Panc1 (cell line): ENCODE data around the gene GSC2. TPM values are rescaled to one million over a fixed set of nuclear protein-coding genes. Genes with fewer than 3 reads are reported as not detected.

ENCODE experiments used
- ATAC-seq: fragments of 200-7000 bp; cut with Tn5 transposase; 2 replicates; pipeline ENCODE4 v1.9.1; 2020; ENCODE audit warnings: mild to moderate bottlenecking, moderate library complexity
- BruUV-seq: library from RNA; stranded (reverse); fragments of 400-500 nt; replicated peaks from 2 replicates; lab custom pipeline; 2021; lab: Mats Ljungman, UMichigan
- CTCF ChIA-PET: fragments of 300-600 bp; sonication (Branson Sonifier 250); formaldehyde crosslinking; loops from one replicate; lab custom pipeline; 2022; ENCODE audit warnings: antibody characterized with exemption; lab: Charles Lee
- POLR2A ChIA-PET: fragments of 300-600 bp; sonication (Branson Sonifier 250); formaldehyde crosslinking; loops from one replicate; lab custom pipeline; 2022; ENCODE audit warnings: antibody characterized with exemption; lab: Charles Lee
- DNase-seq: peaks from one replicate; pipeline ENCODE4 v3.0.0-alpha.2; 2010; ENCODE audit warnings: low read depth, low spot score
- H3K27ac ChIP-seq: 2 replicates; pipeline ENCODE4 v1.5.1; 2011; ENCODE audit warnings: mild to moderate bottlenecking, low read length, inconsistent platforms
- H3K27me3 ChIP-seq: fragments of 200-500 bp; sonication (Bioruptor generic); 2 replicates; pipeline ENCODE4 v1.6.0; 2014; ENCODE audit warnings: low read length, inconsistent platforms; ENCODE audit not compliant: control insufficient read depth, insufficient read depth
- H3K36me3 ChIP-seq: fragments of 200-500 bp; sonication (Bioruptor generic); 2 replicates; pipeline ENCODE4 v1.5.1; 2014; ENCODE audit warnings: inconsistent platforms, mild to moderate bottlenecking, low read length, moderate library complexity; ENCODE audit not compliant: control insufficient read depth, insufficient read depth
- H3K4me1 ChIP-seq: 2 replicates; pipeline ENCODE4 v1.5.1; 2011; ENCODE audit warnings: inconsistent platforms, mild to moderate bottlenecking, low read length, moderate library complexity; ENCODE audit not compliant: control insufficient read depth, insufficient read depth
- H3K4me3 ChIP-seq, 2 experiments: 2 replicates each; pipeline ENCODE4 v1.5.1; 2011 to 2012; ENCODE audit warnings: low read depth in 2 of 2, low read length in 2 of 2, mild to moderate bottlenecking in 2 of 2, inconsistent platforms in 1 of 2, moderate library complexity in 1 of 2
- H3K9me3 ChIP-seq: fragments of 200-500 bp; sonication (Bioruptor generic); 2 replicates; pipeline ENCODE4 v1.5.1; 2014; ENCODE audit warnings: low read depth, mild to moderate bottlenecking, inconsistent platforms, low read length, moderate library complexity; ENCODE audit not compliant: control insufficient read depth, insufficient read depth
- CTCF ChIP-seq: fragments of 450-650 bp; IDR thresholded peaks from 2 replicates; pipeline ENCODE4 v1.5.1; 2017; ENCODE audit warnings: mild to moderate bottlenecking
- POLR2AphosphoS5 ChIP-seq: IDR thresholded peaks from 2 replicates; pipeline ENCODE4 v1.6.1; 2012; ENCODE audit warnings: mild to moderate bottlenecking, low read depth, low read length, moderate library complexity
- REST ChIP-seq, 2 experiments: IDR thresholded peaks; 2 replicates each; pipeline ENCODE4 v1.6.1; 2011 to 2012; ENCODE audit warnings: low read depth in 2 of 2, control low read depth in 1 of 2, low read length in 1 of 2, mild to moderate bottlenecking in 1 of 2, moderate library complexity in 1 of 2; ENCODE audit not compliant: insufficient read depth in 1 of 2
- SIN3A ChIP-seq: IDR thresholded peaks from 2 replicates; pipeline ENCODE4 v1.6.1; 2012; ENCODE audit warnings: low read depth, mild to moderate bottlenecking, low read length, moderate library complexity, borderline replicate concordance; ENCODE audit not compliant: insufficient read depth
- TCF7L2 ChIP-seq: IDR thresholded peaks from 2 replicates; pipeline ENCODE4 v1.6.1; 2011; ENCODE audit warnings: mild to moderate bottlenecking, low read depth, low read length, inconsistent platforms
- in situ Hi-C: cut with HindIII; loops from 2 replicates; pipeline ENCODE4 v1.10.0; 2016; ENCODE audit warnings: low sequenced_read_pairs, low pct_unique_long_range_greater_than_20kb
- intact Hi-C: fragments of 100-400 bp; cut with micrococcal nuclease; formaldehyde crosslinking; loops from one replicate; pipeline ENCODE4 v1.10.0; 2022; ENCODE audit not compliant: unreplicated experiment
- total RNA-seq: library from RNA; stranded (reverse); gene quantifications from one replicate; pipeline ENCODE4 v1.2.1, GENCODE V29; 2021; ENCODE audit not compliant: unreplicated experiment

Gene GSC2
- total RNA-seq, 1 experiment from 2014 or later: 0.23 TPM

DNA sequence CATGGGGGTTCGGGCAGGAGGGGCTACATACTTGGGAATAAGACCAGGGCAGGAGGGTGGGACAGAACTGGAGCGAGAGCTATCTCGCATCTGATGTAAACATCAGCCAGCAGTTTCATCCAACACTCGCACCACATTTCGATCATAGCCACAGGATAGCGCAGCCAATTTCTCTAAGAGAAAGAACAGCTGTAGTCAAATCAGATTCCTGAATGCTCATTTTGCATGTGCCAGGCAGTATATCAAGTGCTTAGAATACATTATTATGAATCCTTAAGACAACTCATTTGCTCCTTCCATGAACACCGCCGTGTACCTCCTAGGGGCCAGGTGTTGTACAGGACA, 42.4 kb downstream of the GSC2 start:
- no peak for DNase-seq
- no peaks in the 10 kb centered on the region for H3K36me3 ChIP-seq
- no peak overlapping the region for H3K4me3 ChIP-seq
- CTCF ChIA-PET: no interaction called here
- no peak overlapping the region for H3K27ac ChIP-seq
- POLR2A ChIA-PET: no interaction called here
- in situ Hi-C loops (no loop called here), intact Hi-C loops (no loop called here)
- no TSS peak for BruUV-seq
- no peaks in the 10 kb centered on the region for H3K27me3 ChIP-seq
- TF ChIP-seq SIN3A (no peak), CTCF (no peak), TCF7L2 (no peak), POLR2AphosphoS5 (no peak), REST (IDR thresholded peaks at IDR 0.05; ENCODE audit: insufficient read depth in 1 of 2, low read depth in 2 of 2, low read length in 1 of 2) (no peak)
- ATAC-seq: no peak
- no peaks in the 10 kb centered on the region for H3K9me3 ChIP-seq
- H3K4me1 ChIP-seq: no peaks in the 10 kb centered on the region; the same call in 1 of the 2 replicates

DNA sequence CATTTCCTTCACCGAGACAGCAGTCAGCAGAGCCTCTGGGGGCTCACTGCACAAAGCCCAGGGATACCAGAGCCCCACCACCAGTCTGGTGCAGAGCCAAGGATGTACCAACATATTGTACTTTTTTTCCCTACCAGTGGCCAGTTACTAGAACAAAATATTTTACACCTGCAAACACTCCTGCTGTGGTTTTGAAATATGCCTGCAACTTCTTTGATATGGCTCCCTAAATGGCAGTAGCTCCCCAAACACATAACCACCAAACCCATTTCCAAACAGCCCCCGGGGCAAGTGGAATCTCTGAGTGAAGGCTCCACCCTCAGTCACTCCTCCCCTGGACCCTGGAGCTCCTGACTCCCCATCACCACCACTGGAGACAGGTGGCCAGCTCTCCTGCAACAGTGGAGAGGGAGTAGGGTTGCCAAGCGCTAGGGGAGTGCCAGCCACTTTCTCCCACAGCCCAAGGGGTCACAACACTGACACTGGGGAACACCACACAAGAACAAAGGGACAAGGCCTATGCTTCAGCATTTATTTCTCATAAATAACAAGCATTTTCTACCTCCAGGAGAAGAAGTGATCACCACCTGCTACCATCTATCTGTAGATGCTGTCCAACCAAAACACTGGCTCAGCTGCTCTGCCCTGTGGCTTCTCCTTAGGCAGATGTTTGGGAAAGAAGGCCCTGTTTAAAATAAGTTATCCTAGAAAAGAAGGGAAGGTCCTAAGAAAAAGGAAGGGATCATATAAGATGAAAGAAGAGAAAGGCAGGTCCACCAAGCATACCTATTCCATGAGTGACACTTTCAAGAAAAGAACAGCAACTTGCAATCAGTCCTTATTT, 43.0 kb downstream of the GSC2 start:
- Histone ChIP-seq H3K9me3 (no peaks in the 10 kb centered on the region), H3K4me3 (no peak overlapping the region), H3K4me1 (no peaks in the 10 kb centered on the region; the same call in 1 of the 2 replicates), H3K27ac (no peak overlapping the region), H3K27me3 (no peaks in the 10 kb centered on the region), H3K36me3 (no peaks in the 10 kb centered on the region)
- DNase-seq (no peak), ATAC-seq (no peak)
- intact Hi-C loops (no loop called here), in situ Hi-C loops (no loop called here)
- no TSS peak for BruUV-seq
- TF ChIP-seq REST (IDR thresholded peaks at IDR 0.05; ENCODE audit: insufficient read depth in 1 of 2, low read depth in 2 of 2, low read length in 1 of 2) (no peak), TCF7L2 (no peak), SIN3A (no peak), CTCF (no peak), POLR2AphosphoS5 (no peak)
- ChIA-PET POLR2A (no interaction called here), CTCF (no interaction called here)
